SJSA1 (cell line): ENCODE results near the gene DEK. TPM values are rescaled to one million over a fixed set of nuclear protein-coding genes. Genes with fewer than 3 reads are reported as not detected.
"Not testable (repeated sequence)": the region's sequence is repeated elsewhere in the genome, so short reads cannot be mapped to it uniquely, and the experiment has no call there.

ENCODE experiments used
- DNase-seq, 2 experiments: peaks; one replicate each; pipeline ENCODE4 v3.0.0-alpha.2; 2015 to 2020; ENCODE audit warnings: low spot score in 2 of 2, low read depth in 1 of 2
- H3K27ac ChIP-seq: fragments of 250-450 bp; sonication (Bioruptor Pico); 2 replicates; pipeline ENCODE4 v1.5.1; 2020; ENCODE audit warnings: mild to moderate bottlenecking, moderate library complexity
- H3K27me3 ChIP-seq: fragments of 250-450 bp; sonication (Bioruptor Pico); replicated peaks from 2 replicates; pipeline ENCODE4 v1.5.1; 2020; ENCODE audit warnings: mild to moderate bottlenecking, moderate library complexity
- H3K36me3 ChIP-seq: fragments of 250-450 bp; sonication (Bioruptor Pico); 2 replicates; pipeline ENCODE4 v1.5.1; 2020; ENCODE audit warnings: mild to moderate bottlenecking
- H3K4me1 ChIP-seq: fragments of 250-450 bp; sonication (Bioruptor Pico); replicated peaks from 2 replicates; pipeline ENCODE4 v1.6.1; 2021; ENCODE audit warnings: mild to moderate bottlenecking
- H3K4me3 ChIP-seq: fragments of 250-450 bp; sonication (Bioruptor Pico); 2 replicates; pipeline ENCODE4 v1.5.1; 2020; ENCODE audit warnings: mild to moderate bottlenecking
- H3K9me3 ChIP-seq: fragments of 250-450 bp; sonication (Bioruptor Pico); replicated peaks from 2 replicates; pipeline ENCODE4 v1.5.1; 2020; ENCODE audit warnings: mild to moderate bottlenecking
- total RNA-seq: library from RNA; depleted of rRNA; stranded (reverse); fragments of >200 nt; shearing (Covaris generic); gene quantifications from 2 replicates; pipeline ENCODE4 v1.2.3, GENCODE V29; 2014; rRNA removed

The DEK gene
- 354 and 542 TPM in 2 replicates for total RNA-seq

- Histone ChIP-seq H3K36me3 (peaks cover 48% of the 10 kb centered on the region), H3K27ac (peak within 1 kb of the TSS; percentile 100), H3K4me1 (peaks cover 47% of the 10 kb centered on the region), H3K4me3 (peak within 1 kb of the TSS; percentile 98), H3K27me3 (no peaks in the 10 kb centered on the region), H3K9me3 (no peaks in the 10 kb centered on the region)
- peak; percentile 90 to 91 for DNase-seq
These were observed at the start of gene DEK for GRCh38 chr6:18264219-18264922. DEK (minus strand) TSS chr6:18264530; CDS start chr6:18263987, 543 bp downstream.

GRCh38 chr6:18312368-18312767 lies 48.0 kb upstream of the DEK start:
- Histone ChIP-seq H3K9me3 (peaks cover 7% of the 10 kb centered on the region), H3K27me3 (no peaks in the 10 kb centered on the region), H3K4me3 (no peak overlapping the region), H3K36me3 (no peaks in the 10 kb centered on the region), H3K4me1 (peaks cover 43% of the 10 kb centered on the region), H3K27ac (no peak overlapping the region)
- no peak for DNase-seq

- not testable (repeated sequence) for DNase-seq, H3K27me3 ChIP-seq, H3K27ac ChIP-seq, H3K9me3 ChIP-seq, H3K4me3 ChIP-seq, H3K36me3 ChIP-seq
- H3K4me1 ChIP-seq: peaks cover 57% of the 10 kb centered on the region
These were observed 45.7 kb upstream of the DEK start for GRCh38 chr6:18310010-18310409.

- Histone ChIP-seq H3K9me3 (peaks cover 7% of the 10 kb centered on the region), H3K27ac (peak overlapping the region; percentile 91), H3K4me3 (no peak overlapping the region), H3K4me1 (peaks cover 50% of the 10 kb centered on the region), H3K36me3 (no peaks in the 10 kb centered on the region), H3K27me3 (no peaks in the 10 kb centered on the region)
- DNase-seq: no peak
These were observed 44.7 kb upstream of the DEK start for GRCh38 chr6:18309046-18309445.

- H3K9me3 ChIP-seq: peaks cover 7% of the 10 kb centered on the region
- no peaks in the 10 kb centered on the region for H3K36me3 ChIP-seq
- peaks cover 41% of the 10 kb centered on the region for H3K4me1 ChIP-seq
- H3K27me3 ChIP-seq: no peaks in the 10 kb centered on the region
- H3K4me3 ChIP-seq: peak overlapping the region; percentile 3; the same call in 1 of the 2 replicates
- DNase-seq: peak; percentile 55 to 81
- H3K27ac ChIP-seq: peak overlapping the region; percentile 91
These were observed 43.9 kb upstream of the DEK start for GRCh38 chr6:18308070-18308735.

GRCh38 chr6:18306977-18307376 lies 42.6 kb upstream of the DEK start:
- no peak overlapping the region; the same call in 1 of the 2 replicates for H3K4me3 ChIP-seq
- H3K27ac ChIP-seq: peak overlapping the region; percentile 91
- H3K36me3 ChIP-seq: no peaks in the 10 kb centered on the region
- peak; percentile 81 to 87 for DNase-seq
- H3K4me1 ChIP-seq: peaks cover 35% of the 10 kb centered on the region
- H3K27me3 ChIP-seq: no peaks in the 10 kb centered on the region
- H3K9me3 ChIP-seq: peaks cover 7% of the 10 kb centered on the region

GRCh38 chr6:18302561-18303439 lies 38.5 kb upstream of the DEK start:
- H3K9me3 ChIP-seq: no peaks in the 10 kb centered on the region
- H3K36me3 ChIP-seq: no peaks in the 10 kb centered on the region
- no peak for DNase-seq
- no peak overlapping the region for H3K4me3 ChIP-seq
- H3K27ac ChIP-seq: no peak overlapping the region
- H3K27me3 ChIP-seq: no peaks in the 10 kb centered on the region
- peaks cover 30% of the 10 kb centered on the region for H3K4me1 ChIP-seq

GRCh38 chr6:18293076-18293904 lies 29.0 kb upstream of the DEK start:
- no peak overlapping the region for H3K4me3 ChIP-seq
- DNase-seq: peak; percentile 18 to 50
- peaks cover 7% of the 10 kb centered on the region; the same call in 1 of the 2 replicates for H3K4me1 ChIP-seq
- no peak overlapping the region for H3K27ac ChIP-seq
- no peaks in the 10 kb centered on the region for H3K9me3 ChIP-seq
- H3K27me3 ChIP-seq: no peaks in the 10 kb centered on the region
- H3K36me3 ChIP-seq: no peaks in the 10 kb centered on the region

- no peak overlapping the region for H3K4me3 ChIP-seq
- H3K36me3 ChIP-seq: no peaks in the 10 kb centered on the region
- H3K9me3 ChIP-seq: no peaks in the 10 kb centered on the region
- no peak overlapping the region for H3K27ac ChIP-seq
- no peaks in the 10 kb centered on the region for H3K27me3 ChIP-seq
- no peak for DNase-seq
- H3K4me1 ChIP-seq: peaks cover 9% of the 10 kb centered on the region; the same call in 1 of the 2 replicates
These were observed 25.0 kb upstream of the DEK start for GRCh38 chr6:18289283-18289682.

GRCh38 chr6:18284261-18284660 lies 19.9 kb upstream of the DEK start:
- no peaks in the 10 kb centered on the region for H3K36me3 ChIP-seq
- H3K27me3 ChIP-seq: peaks cover 5% of the 10 kb centered on the region
- H3K27ac ChIP-seq: no peak overlapping the region
- no peak for DNase-seq
- H3K4me1 ChIP-seq: 0 out of 2 replicates have a peak, but pooled peaks cover 5% of the 10 kb centered on the region
- H3K9me3 ChIP-seq: no peaks in the 10 kb centered on the region
- no peak overlapping the region for H3K4me3 ChIP-seq

- no peak for DNase-seq
- Histone ChIP-seq H3K9me3 (no peaks in the 10 kb centered on the region), H3K4me3 (no peak overlapping the region), H3K27me3 (peaks cover 23% of the 10 kb centered on the region), H3K4me1 (peaks cover 16% of the 10 kb centered on the region), H3K36me3 (no peaks in the 10 kb centered on the region), H3K27ac (no peak overlapping the region)
These were observed 17.2 kb upstream of the DEK start for GRCh38 chr6:18281564-18281963.

- Histone ChIP-seq H3K27me3 (peaks cover 25% of the 10 kb centered on the region), H3K36me3 (no peaks in the 10 kb centered on the region), H3K4me1 (peaks cover 16% of the 10 kb centered on the region), H3K9me3 (no peaks in the 10 kb centered on the region), H3K4me3 (no peak overlapping the region), H3K27ac (no peak overlapping the region)
- no peak for DNase-seq
These were observed 15.8 kb upstream of the DEK start for GRCh38 chr6:18280084-18280483.

GRCh38 chr6:18279422-18279821 lies 15.1 kb upstream of the DEK start:
- Histone ChIP-seq H3K27ac (no peak overlapping the region), H3K36me3 (no peaks in the 10 kb centered on the region), H3K27me3 (peaks cover 25% of the 10 kb centered on the region), H3K9me3 (no peaks in the 10 kb centered on the region), H3K4me1 (peaks cover 15% of the 10 kb centered on the region), H3K4me3 (no peak overlapping the region)
- DNase-seq: no peak
